ENCODE data around the gene CBLC.

CBLC gene

DNA sequence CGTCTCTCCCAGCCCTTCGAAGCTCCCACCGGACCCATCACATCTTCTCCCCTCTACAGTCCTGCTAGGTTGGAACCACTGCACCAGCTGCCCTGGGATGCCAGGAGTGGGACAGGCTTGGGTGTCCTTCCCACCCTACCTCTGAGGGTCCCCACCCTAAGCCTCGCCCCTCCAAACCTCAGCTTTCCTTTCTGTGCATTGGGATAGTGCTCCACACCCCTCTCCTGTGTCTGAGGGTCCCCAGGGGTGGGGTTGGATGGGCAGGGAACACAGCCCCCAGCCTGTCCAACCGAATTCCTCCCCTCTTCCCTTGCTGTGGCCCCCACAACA, 31.1 kb upstream of the CBLC start:
- no peak for DNase-seq (ENCODE audit: low read depth in 2 of 2)

DNA sequence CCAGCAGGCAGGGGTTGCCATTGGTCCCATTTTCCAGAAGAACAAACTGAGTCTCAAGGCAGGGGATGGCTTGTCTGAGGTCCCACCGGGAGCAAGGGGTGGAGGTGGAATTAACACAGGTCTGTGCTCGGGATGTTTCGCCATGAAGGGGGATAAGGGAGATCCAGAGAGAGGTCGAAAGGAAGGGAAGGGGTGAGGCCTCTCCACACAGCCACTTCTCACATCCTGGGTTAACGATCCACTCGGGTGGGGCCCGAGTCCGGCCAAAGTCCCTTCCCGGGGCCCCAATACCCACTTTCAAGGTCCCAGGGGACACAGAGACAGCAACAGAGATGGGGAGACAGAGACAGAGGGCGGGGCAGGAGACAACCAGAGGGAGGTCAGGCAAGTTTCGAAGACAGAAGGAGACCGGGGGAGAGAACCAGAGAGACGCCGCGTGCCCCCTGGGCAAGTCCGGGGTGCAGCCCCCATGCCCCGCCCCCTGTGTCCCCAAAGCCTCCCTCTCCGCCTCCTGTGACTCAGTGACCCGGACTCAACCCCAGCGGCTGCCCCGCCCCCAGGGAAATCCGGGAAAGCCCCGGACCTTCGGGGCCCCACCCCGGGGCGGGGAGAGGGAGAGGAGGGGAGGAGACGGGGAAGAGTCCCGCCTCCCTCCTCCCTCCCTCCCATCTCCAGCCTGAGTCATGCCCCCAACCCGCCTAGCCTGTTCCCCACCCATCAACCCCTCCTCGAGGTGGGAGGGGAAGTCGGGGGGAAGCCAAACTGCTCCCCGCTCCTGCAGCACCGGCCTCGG, 30.5 kb upstream of the CBLC start:
- DNase-seq (ENCODE audit: low read depth in 2 of 2), result peak; percentile 91

DNA sequence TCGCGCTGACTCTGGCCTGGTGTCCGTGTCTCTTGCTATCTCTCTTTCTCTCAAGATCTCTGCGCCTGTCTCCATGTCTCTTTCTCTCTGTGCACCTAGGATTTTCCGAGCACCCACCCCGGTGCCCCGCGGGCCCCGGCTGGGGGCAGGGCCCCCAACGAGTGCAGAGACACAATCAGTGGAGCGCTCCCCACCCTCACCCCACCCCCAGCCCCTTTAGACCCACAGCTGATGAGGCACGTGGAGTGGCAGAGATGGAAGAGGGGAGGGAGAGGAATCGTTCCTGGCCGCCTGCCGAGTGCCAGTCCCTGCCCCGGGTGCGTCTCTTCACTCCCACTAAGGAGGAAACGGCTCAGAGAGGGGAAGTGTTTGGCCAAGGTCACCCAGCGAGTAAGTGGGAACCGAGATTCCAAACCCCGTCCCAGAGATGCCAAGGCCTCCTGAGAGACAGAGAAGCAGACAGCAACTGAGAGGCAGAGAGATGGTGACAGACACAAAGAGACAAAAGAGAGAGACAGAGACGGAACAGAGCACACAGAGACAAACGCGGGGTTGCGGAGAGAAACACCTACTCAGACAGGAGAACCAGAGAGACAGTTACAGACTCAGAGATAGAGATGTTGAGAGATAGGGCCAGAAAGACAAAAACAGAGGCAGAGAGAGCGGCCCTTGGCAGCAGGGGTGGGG, 29.8 kb upstream of the CBLC start:
- no peak for DNase-seq (ENCODE audit: low read depth in 2 of 2)

DNA sequence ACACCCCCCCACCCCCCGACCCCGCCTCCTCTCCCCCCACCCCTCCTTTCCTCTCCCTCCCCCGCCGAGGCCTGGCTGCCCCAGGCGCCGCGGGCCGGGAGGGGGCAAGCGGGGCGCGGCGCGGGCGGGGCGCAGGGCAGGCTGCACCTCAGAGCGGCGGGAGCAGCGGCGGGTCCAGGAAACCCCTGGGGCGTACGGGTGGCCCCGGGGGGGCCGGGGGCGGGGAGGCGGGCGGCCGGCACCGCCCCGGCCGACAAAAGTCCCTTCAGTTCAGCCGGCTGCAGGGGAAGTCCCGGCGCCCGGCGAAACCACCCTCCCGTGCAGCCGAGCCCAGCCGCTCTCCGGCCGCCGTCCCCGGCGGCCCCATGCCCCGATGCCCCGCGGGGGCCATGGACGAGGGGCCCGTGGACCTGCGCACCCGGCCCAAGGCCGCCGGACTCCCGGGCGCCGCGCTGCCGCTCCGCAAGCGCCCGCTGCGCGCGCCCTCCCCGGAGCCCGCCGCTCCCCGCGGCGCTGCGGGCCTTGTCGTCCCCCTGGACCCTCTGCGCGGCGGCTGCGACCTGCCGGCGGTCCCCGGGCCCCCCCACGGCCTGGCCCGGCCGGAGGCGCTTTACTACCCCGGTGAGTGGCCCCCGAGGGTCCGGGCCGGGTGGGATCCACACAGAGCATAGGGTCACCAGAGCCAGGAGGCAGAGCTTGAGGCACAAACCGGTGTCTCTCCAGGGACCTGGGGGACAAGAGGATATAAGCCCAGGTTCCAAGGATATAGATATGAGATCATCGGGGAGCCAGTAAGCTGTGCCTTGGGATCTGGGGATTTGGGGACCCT, 29.1 kb upstream of the CBLC start, which contains the start of gene BCL3:
Gene BCL3, plus strand, starts transcription at position 283 of the 829 bp plus-strand sequence. Its CDS starts 83 bp downstream, at position 366.
- DNase-seq (ENCODE audit: low read depth in 2 of 2), result no peak

DNA sequence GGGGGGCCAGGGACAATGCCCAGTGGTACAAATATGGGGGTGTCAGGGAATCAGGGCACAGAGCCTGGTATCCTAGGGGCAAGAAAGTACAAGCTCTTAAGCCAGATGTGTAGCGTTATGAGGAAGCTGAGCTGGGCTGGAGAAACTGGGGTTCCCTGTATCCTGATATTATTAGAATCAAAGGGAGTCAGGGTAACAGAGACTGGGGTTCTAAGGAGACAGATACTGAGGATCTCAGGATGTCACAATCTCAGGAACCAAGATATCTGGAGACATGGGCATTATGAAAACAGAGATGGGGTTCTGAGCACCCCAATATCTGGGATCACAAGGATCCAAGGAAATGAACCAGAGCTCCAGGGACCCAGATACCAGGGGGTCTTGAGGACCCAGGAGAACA, 28.4 kb upstream of the CBLC start:
- DNase-seq (ENCODE audit: low read depth in 2 of 2), result no peak

DNA sequence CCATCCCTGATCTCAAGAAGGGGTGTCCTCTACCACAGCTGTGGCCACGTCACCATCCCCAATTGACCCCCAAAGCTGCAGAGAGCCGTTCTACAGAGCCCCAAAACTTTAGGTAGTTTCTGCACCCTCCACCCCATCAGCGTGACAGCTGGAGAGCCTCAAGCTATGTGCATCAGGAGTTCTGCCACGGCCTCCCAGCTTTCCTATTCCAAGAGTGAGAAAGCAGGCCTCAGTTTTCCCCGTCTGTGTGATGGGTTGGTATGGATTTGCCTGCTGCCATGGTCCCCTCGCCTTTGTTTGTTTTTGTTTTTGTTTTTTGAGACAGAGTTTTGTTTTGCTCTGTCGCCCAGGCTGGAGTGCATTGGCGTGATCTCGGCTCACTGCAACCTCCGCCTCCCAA, 27.7 kb upstream of the CBLC start:
- no peak for DNase-seq (ENCODE audit: low read depth in 2 of 2)

DNA sequence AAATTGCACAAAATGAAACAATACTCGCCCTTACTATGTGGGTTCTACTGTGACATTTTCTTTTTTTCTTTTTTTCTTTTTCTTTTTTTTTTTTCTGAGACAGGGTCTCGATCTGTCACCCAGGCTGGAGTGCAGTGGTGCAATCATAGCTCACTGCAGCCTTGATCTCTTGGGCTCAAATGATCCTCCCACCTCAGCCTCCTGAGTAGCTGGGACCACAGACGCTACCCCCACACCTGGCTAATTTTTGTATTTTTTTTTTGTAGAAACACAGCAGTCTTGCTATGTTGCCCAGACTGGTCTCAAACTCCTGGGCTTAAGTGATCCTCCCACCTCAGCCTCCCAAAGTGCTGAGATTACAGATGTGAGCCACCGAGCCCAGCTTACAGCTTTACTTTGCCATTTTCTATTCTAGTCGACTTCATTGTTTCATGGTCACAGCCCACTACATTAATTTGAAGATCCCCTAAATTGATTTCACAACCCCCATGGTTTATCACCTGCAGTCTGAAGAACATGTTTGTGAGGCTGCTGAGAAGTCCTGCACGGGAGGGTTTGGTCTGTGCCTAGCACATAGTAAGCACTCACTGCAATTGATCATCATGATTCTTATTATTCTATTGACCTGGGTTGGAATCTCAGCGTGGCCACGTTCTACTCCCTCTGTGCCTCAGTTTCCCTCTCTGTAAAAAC, 25.4 kb upstream of the CBLC start:
- DNase-seq (ENCODE audit: low read depth in 2 of 2), result no peak

DNA sequence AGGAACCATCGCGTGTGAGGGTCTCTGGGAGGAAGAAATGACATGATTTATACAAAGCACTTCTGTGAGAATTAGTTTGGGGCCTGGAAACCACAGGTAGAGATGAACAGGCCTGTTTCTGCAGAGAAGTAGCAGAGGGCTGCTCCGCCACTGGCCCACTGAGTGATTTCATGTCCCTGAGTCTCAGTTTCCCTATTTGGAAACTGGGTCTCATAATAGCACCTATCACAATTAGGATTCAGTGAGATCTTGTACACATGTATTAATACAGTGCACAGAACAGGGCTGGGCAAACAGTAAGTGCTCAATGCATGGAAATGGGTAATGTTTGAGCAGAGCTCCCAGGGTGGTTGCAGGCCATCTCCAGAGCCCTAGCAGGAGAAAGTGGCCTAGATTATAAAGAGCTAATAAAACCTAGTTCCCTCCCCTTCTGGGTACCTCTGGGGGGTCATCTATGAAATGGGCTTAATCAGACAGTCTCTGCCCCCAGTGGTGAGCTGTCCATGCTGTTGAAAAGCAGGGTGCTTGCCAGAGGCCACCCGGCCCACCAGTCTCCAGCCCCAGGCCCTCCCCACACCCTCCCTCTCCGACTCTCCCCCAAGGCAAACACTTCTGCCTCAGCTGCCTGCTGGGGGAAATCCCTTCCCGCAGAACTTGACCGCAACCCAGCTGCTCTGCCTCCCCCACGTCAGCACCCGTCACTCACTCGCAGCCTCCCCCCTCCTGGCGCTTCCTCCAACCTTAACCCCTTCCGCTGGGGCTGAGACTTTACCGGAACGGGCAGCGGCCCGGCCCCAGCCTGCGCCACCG, 24.7 kb upstream of the CBLC start:
- DNase-seq (ENCODE audit: low read depth in 2 of 2), result peak; percentile 85 to 87

DNA sequence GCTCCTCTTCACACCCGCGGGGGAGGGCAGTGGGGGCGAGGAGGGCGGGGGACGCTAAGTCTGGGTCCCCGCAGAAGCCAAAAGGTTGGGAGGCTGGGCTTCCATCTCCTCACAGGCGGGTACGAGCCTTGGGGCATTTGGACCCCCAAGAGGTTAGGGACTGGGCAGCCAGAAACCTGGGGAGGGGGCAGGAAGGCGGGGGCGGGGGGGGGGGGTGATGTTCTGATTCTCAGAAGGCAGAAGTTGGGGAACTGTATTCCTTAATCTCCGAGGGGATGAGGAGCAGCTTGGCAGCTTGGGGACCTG, 24.1 kb upstream of the CBLC start:
- no peak for DNase-seq (ENCODE audit: low read depth in 2 of 2)

DNA sequence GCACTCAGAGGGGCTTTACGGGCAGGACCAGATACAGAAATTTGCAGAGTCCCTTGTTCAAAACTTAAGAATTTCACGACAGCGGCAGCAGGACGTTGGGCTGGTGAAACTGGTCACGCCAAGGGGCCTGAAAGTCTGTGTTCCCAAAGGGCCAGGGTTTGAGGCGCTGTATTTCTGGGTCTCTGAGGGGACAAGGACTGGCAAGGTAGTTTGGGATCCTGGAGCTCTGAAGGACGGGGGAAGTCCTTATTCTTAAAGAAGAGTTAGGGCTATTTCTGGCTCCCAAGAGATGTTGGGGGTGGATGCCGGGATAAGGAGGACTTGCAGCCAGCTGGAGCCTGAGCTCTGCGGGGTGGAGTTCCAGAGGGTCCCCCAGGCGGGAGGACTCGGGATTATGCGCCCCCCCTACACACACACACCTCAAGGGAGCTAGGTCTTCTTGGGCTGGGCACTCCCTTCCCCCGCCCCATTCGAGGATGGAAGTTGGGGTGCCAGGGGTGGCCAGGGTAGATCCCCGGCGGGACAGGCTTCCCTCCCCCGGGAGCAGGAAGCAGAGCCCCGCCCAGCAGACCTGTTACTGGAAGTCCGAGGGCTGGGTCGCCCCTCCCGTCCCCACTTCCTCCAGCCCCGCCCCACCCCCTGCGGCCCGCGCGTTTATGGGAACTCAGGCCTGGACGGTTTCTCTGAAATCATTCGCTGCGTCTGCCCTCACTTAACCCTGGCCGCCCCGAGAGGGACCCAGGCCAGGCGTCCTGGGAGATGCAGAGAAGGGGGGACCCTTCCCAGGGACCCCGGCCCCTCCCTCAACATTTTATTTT, 23.5 kb upstream of the CBLC start:
- no peak for DNase-seq (ENCODE audit: low read depth in 2 of 2)

DNA sequence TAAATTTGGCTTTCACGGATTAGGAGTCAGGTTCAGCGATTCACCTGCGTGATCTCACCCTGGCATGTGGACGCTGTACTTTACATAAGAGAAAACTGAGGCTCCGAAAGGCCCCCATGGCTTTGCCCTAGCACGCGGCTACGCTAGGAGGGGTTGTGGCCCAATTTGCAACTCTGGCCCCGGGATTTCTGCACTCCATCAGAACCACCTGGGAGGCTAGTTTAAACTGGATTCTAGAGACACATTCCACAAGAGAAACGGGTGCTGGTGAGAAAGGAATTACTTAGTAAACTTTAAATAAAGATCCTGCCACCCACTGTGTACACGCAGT, 23.0 kb upstream of the CBLC start:
- DNase-seq (ENCODE audit: low read depth in 2 of 2), result no peak

DNA sequence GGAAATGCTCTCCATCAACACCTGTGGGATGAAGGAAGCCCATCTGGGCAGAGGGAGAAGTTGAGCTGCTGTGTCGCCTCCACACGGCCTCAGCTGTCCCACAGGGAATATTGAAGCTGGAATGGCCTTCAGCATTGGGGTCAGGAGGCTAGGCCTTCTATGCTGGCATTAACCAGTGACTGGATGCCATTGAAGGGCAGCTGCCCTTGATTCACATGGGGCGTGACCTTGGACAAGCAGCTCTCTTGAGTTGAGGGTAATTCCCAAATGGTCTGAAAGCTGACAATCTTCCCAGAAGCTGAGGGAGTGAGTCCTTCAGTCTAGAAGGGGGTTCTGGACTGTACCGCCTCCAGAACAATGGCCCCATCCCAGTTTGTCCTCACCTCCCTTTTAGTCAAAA, 22.5 kb upstream of the CBLC start:
- DNase-seq (ENCODE audit: low read depth in 2 of 2), result no peak

DNA sequence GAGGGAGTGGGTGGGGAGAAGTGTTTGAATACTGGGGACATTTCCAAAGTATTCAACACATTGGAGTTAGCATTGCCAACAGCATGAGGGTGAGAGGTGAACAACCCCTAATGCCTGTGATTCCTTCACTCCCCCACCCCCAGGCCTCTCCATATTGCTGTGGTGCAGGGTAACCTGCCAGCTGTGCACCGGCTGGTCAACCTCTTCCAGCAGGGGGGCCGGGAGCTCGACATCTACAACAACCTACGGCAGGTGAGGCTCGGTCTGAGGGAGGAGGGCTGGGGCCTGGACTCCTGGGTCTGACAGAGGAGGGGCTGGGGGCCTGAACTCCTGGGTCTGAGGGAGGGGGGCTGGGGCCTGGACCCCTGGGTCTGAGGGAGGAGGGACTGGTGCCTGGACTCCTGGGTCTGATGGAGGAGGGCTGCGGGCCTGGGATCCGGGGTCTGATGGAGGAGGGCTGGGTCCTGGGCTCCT, 21.6 kb upstream of the CBLC start:
- no peak for DNase-seq (ENCODE audit: low read depth in 2 of 2)

DNA sequence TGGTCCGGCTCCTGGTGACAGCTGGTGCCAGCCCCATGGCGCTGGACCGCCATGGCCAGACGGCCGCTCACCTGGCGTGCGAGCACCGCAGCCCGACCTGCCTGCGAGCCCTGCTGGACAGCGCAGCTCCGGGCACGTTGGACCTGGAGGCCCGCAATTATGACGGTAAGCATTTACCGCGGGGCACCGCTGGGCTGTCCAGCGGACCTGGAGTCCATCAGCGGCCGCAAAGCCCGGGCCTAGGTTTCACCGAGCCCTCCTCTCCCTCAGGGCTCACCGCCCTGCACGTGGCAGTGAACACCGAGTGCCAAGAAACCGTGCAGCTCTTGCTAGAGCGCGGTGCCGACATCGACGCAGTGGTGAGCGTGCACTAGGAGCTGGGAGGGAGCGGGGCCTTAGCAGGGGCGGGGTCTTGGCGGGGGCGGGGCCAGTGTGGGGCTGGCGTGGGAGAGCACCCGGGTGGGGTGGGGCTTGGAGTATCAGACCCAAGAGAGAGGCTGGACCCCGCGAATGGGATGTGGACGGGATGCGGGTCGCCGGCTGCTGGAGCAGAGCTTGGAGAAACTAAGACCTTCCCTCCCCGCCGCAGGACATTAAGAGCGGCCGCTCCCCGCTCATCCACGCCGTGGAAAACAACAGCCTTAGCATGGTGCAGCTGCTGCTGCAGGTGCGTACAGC, 20.5 kb upstream of the CBLC start:
- no peak for DNase-seq (ENCODE audit: low read depth in 2 of 2)

DNA sequence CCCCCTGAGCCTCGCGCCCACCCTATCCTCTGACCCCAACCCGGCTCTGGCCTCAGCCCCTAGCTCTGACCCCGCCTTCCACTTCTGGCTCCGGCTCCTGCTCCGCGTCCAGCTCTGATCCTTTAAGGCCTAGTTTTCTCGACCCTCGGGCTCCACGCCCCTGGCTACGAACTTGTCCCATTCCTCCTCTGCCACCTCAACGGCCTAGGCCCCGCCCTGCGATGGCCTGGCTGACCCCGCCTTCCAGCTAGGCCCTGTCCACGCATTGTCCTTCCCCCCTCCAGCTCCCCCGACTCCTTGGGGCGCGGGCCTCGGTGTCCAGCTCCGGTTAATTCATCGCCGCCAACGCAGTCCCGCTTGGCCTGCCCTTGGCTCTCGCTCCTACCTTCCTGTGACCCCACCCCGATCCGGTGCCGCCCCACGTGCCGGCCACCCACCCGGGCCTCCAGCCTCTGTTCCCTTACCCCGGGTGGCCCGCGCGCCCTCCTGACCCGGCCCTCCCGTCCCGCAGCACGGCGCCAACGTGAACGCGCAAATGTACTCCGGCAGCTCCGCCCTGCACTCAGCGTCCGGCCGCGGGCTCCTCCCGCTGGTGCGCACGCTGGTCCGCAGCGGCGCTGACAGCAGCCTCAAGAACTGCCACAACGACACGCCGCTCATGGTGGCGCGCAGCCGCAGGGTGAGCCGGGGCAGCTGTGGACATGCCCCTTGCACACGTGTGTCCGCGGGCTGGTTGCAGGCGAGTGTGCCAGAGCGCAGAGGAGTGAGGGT, 19.8 kb upstream of the CBLC start:
- DNase-seq (ENCODE audit: low read depth in 2 of 2), result no peak

DNA sequence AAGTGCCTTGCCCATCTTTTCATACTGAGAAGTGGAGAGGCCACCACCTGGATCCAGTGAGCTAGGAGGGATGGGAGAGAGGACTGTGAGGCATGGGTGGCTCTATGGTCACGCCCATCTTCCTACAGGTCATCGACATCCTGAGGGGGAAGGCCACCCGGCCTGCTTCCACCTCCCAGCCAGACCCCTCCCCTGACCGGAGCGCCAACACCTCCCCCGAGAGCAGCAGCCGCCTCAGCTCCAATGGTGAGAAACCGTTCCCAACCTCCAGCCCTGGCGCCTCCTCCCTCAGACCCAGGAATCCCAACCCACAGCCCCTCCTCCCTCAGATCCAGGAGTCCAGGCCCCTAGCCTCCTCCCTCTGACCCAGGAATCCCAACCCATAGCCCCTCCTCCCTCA, 19.1 kb upstream of the CBLC start:
- no peak for DNase-seq (ENCODE audit: low read depth in 2 of 2)

DNA sequence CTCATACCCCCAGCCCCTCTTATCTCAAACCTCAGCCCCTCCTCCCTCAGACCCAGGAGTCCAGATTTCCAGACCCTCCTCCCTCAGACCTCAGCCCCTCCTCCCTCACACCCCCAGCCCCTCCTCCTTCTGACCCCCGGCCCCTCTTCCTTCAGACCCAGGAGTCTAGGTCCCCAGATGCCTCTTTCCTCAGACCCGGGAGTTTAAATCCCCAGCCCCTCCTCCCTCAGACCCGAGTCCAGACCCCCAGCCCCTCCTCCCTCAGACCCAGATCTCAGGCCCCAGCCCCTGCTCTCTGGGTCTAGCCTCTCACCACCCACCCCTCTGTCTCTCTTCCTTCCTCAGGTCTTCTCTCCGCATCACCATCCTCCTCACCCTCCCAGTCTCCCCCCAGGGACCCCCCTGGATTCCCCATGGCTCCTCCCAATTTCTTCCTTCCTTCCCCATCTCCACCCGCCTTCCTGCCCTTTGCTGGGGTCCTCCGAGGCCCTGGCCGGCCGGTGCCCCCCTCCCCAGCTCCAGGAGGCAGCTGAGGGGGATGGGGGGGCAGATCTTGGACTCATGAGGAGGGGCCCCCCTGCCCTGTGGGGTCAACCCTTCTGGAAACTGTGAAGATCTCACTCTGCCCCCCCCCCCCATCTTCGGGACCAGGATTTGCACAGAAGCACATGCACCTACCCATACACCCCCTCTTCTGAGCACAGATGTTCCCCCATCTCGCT, 18.4 kb upstream of the CBLC start:
- no peak for DNase-seq (ENCODE audit: low read depth in 2 of 2)

DNA sequence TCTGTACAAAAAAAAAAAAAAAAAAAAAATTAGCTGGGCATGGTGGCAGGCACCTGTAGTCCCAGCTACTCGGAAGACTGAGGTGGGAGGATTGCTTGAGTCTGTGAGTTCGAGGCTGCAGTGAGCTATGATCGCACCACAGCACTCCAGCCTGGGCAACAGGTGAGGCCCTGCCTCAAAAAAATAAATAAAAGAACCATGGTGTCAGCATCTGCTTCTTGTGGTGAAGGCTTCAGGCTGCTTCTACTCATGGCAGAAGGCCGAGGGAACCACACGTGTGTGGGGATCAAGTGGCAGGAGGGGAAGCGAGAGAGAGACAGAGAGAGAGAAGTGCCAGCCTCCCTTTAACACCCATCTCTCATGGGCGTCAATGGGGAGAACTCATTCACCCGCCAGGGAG, 15.7 kb upstream of the CBLC start:
- DNase-seq (ENCODE audit: low read depth in 2 of 2), result no peak
